ENCODE data around the gene TMEM50B.
A peak's percentile ranks its signal among the peaks of the same experiment; 100 is the strongest.

The TMEM50B gene

GRCh38 chr21:33488936-33489335, 9.2 kb upstream of the TMEM50B start:
- DNase-seq (ENCODE audit: extremely low read depth, insufficient read length): no peak
- no peak for TF ChIP-seq CTCF (IDR thresholded peaks at IDR 0.05; ENCODE audit: insufficient read depth, low read length, poor library complexity, severe bottlenecking)
- Histone ChIP-seq H3K36me3 (ENCODE audit: control insufficient read depth, insufficient read depth, low read length) (no peaks in the 10 kb centered on the region), H3K27me3 (replicated peaks; ENCODE audit: control insufficient read depth, insufficient read depth, low read length) (no peaks in the 10 kb centered on the region), H3K4me3 (replicated peaks; ENCODE audit: low read depth, low read length) (no peak overlapping the region)

GRCh38 chr21:33487996-33488395, 8.2 kb upstream of the TMEM50B start:
- no peak for TF ChIP-seq CTCF (IDR thresholded peaks at IDR 0.05; ENCODE audit: insufficient read depth, low read length, poor library complexity, severe bottlenecking)
- no peak overlapping the region for H3K4me3 ChIP-seq (replicated peaks; ENCODE audit: low read depth, low read length)
- H3K27me3 ChIP-seq (replicated peaks; ENCODE audit: control insufficient read depth, insufficient read depth, low read length): no peaks in the 10 kb centered on the region
- H3K36me3 ChIP-seq (ENCODE audit: control insufficient read depth, insufficient read depth, low read length): no peaks in the 10 kb centered on the region
- no peak for DNase-seq (ENCODE audit: extremely low read depth, insufficient read length)

GRCh38 chr21:33481314-33481943, 1.7 kb upstream of the TMEM50B start:
- TF ChIP-seq CTCF (IDR thresholded peaks at IDR 0.05; ENCODE audit: insufficient read depth, low read length, poor library complexity, severe bottlenecking): no peak
- no peak overlapping the region for H3K4me3 ChIP-seq (replicated peaks; ENCODE audit: low read depth, low read length)
- no peaks in the 10 kb centered on the region for H3K27me3 ChIP-seq (replicated peaks; ENCODE audit: control insufficient read depth, insufficient read depth, low read length)
- DNase-seq (ENCODE audit: extremely low read depth, insufficient read length): no peak
- H3K36me3 ChIP-seq (ENCODE audit: control insufficient read depth, insufficient read depth, low read length): no peaks in the 10 kb centered on the region

GRCh38 chr21:33480481-33481103, 818 bp upstream of the TMEM50B start:
- Histone ChIP-seq H3K4me3 (replicated peaks; ENCODE audit: low read depth, low read length) (peak overlapping the region; percentile 86), H3K27me3 (replicated peaks; ENCODE audit: control insufficient read depth, insufficient read depth, low read length) (no peaks in the 10 kb centered on the region), H3K36me3 (ENCODE audit: control insufficient read depth, insufficient read depth, low read length) (no peaks in the 10 kb centered on the region)
- DNase-seq (ENCODE audit: extremely low read depth, insufficient read length): no peak
- no peak for TF ChIP-seq CTCF (IDR thresholded peaks at IDR 0.05; ENCODE audit: insufficient read depth, low read length, poor library complexity, severe bottlenecking)

GRCh38 chr21:33478935-33479678, 667 bp downstream of the TMEM50B start:
- TF ChIP-seq CTCF (IDR thresholded peaks at IDR 0.05; ENCODE audit: insufficient read depth, low read length, poor library complexity, severe bottlenecking): peak; percentile 21
- no peaks in the 10 kb centered on the region for H3K27me3 ChIP-seq (replicated peaks; ENCODE audit: control insufficient read depth, insufficient read depth, low read length)
- H3K4me3 ChIP-seq (replicated peaks; ENCODE audit: low read depth, low read length): peak overlapping the region; percentile 81
- peak; percentile 46 for DNase-seq (ENCODE audit: extremely low read depth, insufficient read length)
- H3K36me3 ChIP-seq (ENCODE audit: control insufficient read depth, insufficient read depth, low read length): no peaks in the 10 kb centered on the region

All from GM06990 (cell line).